Smooth muscle cell of the brain vasculature (primary cell): ENCODE measurements around the gene SLC16A11.
"Not testable (repeated sequence)": the region's sequence is repeated elsewhere in the genome, so short reads cannot be mapped to it uniquely, and the experiment has no call there.

Source experiments
- DNase-seq: peaks from one replicate; pipeline ENCODE4 v3.0.0-alpha.2; 2012; ENCODE audit warnings: low read depth, low spot score

The SLC16A11 gene, protein sequence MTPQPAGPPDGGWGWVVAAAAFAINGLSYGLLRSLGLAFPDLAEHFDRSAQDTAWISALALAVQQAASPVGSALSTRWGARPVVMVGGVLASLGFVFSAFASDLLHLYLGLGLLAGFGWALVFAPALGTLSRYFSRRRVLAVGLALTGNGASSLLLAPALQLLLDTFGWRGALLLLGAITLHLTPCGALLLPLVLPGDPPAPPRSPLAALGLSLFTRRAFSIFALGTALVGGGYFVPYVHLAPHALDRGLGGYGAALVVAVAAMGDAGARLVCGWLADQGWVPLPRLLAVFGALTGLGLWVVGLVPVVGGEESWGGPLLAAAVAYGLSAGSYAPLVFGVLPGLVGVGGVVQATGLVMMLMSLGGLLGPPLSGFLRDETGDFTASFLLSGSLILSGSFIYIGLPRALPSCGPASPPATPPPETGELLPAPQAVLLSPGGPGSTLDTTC

GRCh38 chr17:7043497-7044198, at the start of gene SLC16A11:
Gene SLC16A11 (minus strand): TSS chr17:7044092. CDS start chr17:7043513, 579 bp downstream.
- no peak for DNase-seq

- DNase-seq = not testable (repeated sequence)
Measured at GRCh38 chr17:7091311-7092005, 47.6 kb upstream of the SLC16A11 start.

GRCh38 chr17:7089570-7089969, 45.7 kb upstream of the SLC16A11 start:
- DNase-seq = not testable (repeated sequence)

GRCh38 chr17:7088442-7088841, 44.5 kb upstream of the SLC16A11 start:
- DNase-seq = not testable (repeated sequence)

- DNase-seq = no peak
Measured at GRCh38 chr17:7084088-7084487, 40.2 kb upstream of the SLC16A11 start.

- DNase-seq = no peak
Measured at GRCh38 chr17:7083592-7083991, 39.7 kb upstream of the SLC16A11 start.

GRCh38 chr17:7081341-7082062, 37.6 kb upstream of the SLC16A11 start:
- no peak for DNase-seq

- DNase-seq = no peak
Measured at GRCh38 chr17:7080456-7081041, 36.7 kb upstream of the SLC16A11 start.

- DNase-seq = no peak
Measured at GRCh38 chr17:7079581-7080455, 35.9 kb upstream of the SLC16A11 start, which contains the start of gene CLEC10A. Gene CLEC10A (minus strand): TSS chr17:7080251. CDS start chr17:7078812, 1,439 bp downstream.

DNA sequence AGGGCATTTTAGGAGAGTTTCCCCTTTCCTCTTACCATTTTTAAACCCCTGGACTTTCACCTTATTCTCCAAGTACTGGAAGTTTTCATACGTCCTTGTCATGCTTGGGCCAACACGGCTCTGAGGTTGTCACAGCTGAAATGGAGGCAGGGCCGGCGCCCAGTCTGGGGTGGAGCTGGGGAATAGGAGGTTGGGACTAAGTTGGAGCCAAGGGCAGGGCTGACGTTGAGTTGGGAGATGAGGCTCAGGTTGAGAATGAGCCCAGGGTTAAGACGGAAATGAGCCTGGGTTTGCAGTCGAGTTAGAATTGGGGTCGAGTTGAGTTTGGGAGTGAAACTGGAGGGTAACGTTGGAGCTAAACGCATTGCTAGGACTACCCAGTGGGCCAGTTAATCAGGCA, 34.8 kb upstream of the SLC16A11 start:
- no peak for DNase-seq

DNA sequence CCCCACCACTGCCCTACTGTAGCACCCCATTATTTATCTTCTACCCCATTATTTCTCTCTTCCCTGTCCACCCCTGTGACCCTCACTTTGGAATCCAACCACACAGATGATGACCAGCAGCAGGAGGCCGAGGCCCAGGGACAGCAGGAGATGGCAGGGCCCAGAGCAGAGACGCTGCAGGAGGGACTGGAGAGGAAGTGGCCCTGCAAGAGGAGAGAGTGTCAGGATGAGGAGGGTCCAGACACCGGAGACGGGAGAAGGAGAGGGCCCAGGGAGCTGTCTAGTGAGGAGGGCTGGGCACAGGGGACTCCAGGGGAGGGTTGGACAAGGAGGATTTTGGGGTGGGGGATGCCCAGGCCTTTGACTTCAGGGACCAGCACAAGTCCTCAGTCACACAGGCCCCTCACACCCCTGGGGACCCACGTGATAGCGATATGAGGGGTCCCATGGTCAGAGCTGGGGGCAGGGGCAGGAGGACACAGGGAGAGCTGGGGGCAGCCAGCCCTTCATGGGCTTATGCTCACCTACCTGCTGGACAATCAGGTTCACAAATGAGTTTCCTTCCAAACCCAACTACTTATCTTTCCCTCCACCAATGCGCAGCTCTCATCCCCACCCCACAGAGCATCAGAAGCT, 34.1 kb upstream of the SLC16A11 start:
- no peak for DNase-seq

DNA sequence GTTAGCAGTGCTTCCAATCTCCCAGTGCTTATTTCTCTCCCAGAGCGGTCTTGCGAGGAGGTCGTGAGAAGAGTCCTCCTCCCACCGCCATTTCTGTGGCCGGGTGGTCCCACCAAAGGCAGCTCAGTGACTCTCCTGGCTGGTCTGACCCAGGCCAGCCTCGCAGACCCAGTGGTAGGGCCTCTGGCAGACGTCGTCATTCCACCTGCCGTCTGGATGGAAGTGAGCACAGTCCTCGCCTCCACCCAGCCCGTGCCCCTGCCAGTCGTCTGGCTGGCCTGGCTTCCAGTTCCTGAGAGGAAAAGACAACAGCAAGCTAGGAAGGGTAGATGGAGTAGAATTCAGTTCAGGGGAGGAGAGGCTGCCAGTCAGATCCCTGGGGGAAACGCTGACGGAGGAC, 31.0 kb upstream of the SLC16A11 start:
- no peak for DNase-seq

- no peak for DNase-seq
Measured at GRCh38 chr17:7072406-7072805, 28.5 kb upstream of the SLC16A11 start.

DNA sequence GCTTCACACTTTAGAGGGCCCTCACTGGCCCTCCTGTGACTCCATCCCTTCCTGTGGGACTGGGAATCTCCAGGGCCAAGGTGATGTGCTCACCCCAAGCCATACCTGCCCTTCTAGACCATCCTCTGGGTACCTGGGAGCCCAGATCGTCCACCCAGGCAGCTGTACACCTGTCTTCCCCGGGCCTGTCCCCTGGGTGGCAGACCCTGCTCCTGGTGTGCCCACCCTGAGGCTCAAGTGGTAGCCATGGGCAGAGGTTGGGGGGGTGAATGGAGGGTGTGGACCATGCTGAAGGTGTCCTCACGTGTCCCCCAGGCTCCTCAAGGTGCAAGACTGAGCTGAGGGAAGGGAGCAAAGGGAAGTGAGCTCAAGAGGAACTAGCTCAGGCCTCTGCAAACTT, 26.8 kb upstream of the SLC16A11 start:
- no peak for DNase-seq

GRCh38 chr17:7068268-7068667, 24.4 kb upstream of the SLC16A11 start:
- DNase-seq = no peak

DNA sequence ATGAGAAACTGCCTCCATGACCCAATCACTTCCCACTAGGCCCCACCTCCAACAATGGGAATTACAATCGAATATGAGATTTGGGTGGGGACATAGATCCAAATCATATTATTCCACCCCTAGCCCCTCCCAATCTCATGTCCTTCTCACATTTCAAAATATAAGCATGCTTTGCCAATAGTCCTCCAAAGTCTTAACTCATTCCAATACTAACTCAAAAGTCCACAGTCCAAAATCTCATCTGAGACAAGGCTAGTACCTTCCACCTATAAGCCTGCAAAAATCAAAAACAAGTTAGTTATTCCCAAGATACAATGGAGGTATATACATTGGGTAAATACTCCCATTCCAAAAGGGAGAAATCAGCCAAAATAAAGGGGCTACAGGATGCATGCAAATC, 23.3 kb upstream of the SLC16A11 start:
- no peak for DNase-seq

- DNase-seq = no peak
Measured at GRCh38 chr17:7064261-7064660, 20.4 kb upstream of the SLC16A11 start.

DNA sequence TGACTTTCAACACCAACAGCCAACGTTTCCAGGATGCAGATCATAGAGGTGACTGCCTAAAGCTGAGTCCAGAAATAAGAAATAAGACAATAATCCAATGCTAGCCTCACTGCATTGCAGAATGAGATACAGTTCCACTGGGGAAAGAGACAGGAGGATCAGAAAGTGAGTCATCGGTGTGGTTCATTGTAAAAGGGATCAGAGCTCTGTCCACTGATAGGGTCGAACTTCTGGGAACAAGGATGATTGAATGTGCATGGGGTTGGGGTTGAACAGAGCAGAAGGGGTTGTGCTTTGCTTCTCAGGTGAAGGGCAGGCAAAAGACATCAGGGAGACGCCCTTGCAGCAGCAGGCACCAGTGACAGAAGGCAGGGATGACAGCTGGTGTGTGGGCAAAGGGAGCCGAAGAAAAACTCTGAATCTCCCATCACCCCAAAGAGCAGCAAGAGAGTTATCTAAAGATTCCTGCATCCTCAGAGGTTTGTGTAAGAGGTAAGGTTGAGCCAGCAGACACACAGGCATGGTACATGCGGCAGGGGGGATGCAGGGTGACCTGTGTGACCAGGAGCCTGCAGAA, 19.7 kb upstream of the SLC16A11 start:
- DNase-seq = no peak

- no peak for DNase-seq
Measured at GRCh38 chr17:7060165-7060891, 16.4 kb upstream of the SLC16A11 start.
